SK-N-SH treated with all-trans-retinoic acid at 6 μM for 48 hours (cell line): ENCODE results near the gene DAD1.
"Not testable (repeated sequence)": the region's sequence is repeated elsewhere in the genome, so short reads cannot be mapped to it uniquely, and the experiment has no call there.

Source experiments
- ARNTL ChIP-seq: fragments of 450-650 bp; formaldehyde crosslinking; IDR thresholded peaks from 2 replicates; pipeline ENCODE4 v1.5.0; 2020; ENCODE audit warnings: low read depth, mild to moderate bottlenecking, moderate library complexity, borderline replicate concordance
- BACH2 ChIP-seq: fragments of 250-450 bp; sonication (Bioruptor Pico); IDR thresholded peaks from 2 replicates; pipeline ENCODE4 v1.9.0; 2021; ENCODE audit warnings: mild to moderate bottlenecking, borderline replicate concordance
- CSDC2 ChIP-seq: fragments of 250-450 bp; sonication (Bioruptor Pico); IDR thresholded peaks from 2 replicates; pipeline ENCODE4 v1.5.0; 2020; ENCODE audit warnings: mild to moderate bottlenecking, moderate library complexity
- OSR1 ChIP-seq: fragments of 250-450 bp; sonication (Bioruptor Pico); IDR thresholded peaks from 2 replicates; pipeline ENCODE4 v1.8.0; 2022; ENCODE audit warnings: moderate library complexity, mild to moderate bottlenecking, inconsistent platforms
- RARB ChIP-seq: fragments of 250-450 bp; sonication (Bioruptor Pico); IDR thresholded peaks from 2 replicates; pipeline ENCODE4 v1.8.0; 2021; ENCODE audit warnings: mild to moderate bottlenecking, moderate library complexity
- TCF4 ChIP-seq: fragments of 250-450 bp; sonication (Bioruptor Pico); IDR thresholded peaks from 2 replicates; pipeline ENCODE4 v1.8.0; 2021; ENCODE audit warnings: mild to moderate bottlenecking, moderate library complexity, borderline replicate concordance
- ZNF70 ChIP-seq: fragments of 450-650 bp; formaldehyde crosslinking; IDR thresholded peaks from 2 replicates; pipeline ENCODE4 v1.5.0; 2020; ENCODE audit warnings: mild to moderate bottlenecking, moderate library complexity
- TF ChIP-seq, protein P1 (sequence below): fragments of 250-450 bp; sonication (Bioruptor Pico); IDR thresholded peaks from 2 replicates; pipeline ENCODE4 v1.8.0; 2020; ENCODE audit warnings: mild to moderate bottlenecking, moderate library complexity, borderline replicate concordance

DNA sequence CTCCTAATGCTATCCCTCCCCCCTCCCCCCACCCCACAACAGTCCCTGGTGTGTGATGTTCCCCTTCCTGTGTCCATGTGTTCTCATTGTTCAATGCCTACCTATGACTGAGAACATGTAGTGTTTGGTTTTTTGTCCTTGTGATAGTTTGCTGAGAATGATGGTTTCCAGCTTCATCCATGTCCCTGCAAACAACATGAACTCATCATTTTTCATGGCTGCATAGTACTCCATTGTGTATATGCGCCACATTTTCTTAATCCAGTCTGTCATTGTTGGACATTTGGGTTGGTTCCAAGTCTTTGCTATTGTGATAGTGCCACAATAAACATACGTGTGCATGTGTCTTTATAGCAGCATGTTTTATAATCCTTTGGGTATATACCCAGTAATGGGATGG is 26.7 kb upstream of the DAD1 start:
- not testable (repeated sequence) for TF ChIP-seq ARNTL; OSR1 (CRISPR knock-in tag); BACH2 (CRISPR knock-in tag); TCF4 (CRISPR knock-in tag); CSDC2 (CRISPR knock-in tag); ZNF70 (CRISPR knock-in tag); RARB
- TF ChIP-seq, protein P1, sequence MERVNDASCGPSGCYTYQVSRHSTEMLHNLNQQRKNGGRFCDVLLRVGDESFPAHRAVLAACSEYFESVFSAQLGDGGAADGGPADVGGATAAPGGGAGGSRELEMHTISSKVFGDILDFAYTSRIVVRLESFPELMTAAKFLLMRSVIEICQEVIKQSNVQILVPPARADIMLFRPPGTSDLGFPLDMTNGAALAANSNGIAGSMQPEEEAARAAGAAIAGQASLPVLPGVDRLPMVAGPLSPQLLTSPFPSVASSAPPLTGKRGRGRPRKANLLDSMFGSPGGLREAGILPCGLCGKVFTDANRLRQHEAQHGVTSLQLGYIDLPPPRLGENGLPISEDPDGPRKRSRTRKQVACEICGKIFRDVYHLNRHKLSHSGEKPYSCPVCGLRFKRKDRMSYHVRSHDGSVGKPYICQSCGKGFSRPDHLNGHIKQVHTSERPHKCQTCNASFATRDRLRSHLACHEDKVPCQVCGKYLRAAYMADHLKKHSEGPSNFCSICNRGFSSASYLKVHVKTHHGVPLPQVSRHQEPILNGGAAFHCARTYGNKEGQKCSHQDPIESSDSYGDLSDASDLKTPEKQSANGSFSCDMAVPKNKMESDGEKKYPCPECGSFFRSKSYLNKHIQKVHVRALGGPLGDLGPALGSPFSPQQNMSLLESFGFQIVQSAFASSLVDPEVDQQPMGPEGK (CRISPR knock-in tag) = not testable (repeated sequence)
